GM18873 (cell line): ENCODE data around the gene PUSL1.

Experiments used
- ATAC-seq: cut with Tn5 transposase; IDR thresholded peaks from one replicate; pipeline ENCODE4 v1.9.1; 2021; ENCODE audit warnings: mild to moderate bottlenecking, moderate library complexity, moderate number of reproducible peaks; ENCODE audit not compliant: unreplicated experiment, low FRiP score

PUSL1 gene

GRCh38 chr1:1349256-1350012, 41.0 kb downstream of the PUSL1 start, which contains the start of gene DVL1:
Gene DVL1 (minus strand): TSS chr1:1349418. CDS start chr1:1349065, 353 bp downstream.
- ATAC-seq, result no peak

GRCh38 chr1:1351511-1352427, 43.4 kb downstream of the PUSL1 start:
- no peak for ATAC-seq

GRCh38 chr1:1352786-1353388, 44.5 kb downstream of the PUSL1 start:
- ATAC-seq, result no peak

- ATAC-seq, result no peak
Observed at GRCh38 chr1:1353389-1354151, 45.2 kb downstream of the PUSL1 start.

GRCh38 chr1:1354271-1355247, 46.2 kb downstream of the PUSL1 start:
- no peak for ATAC-seq

- ATAC-seq, result no peak
Observed at GRCh38 chr1:1355416-1355815, 47.0 kb downstream of the PUSL1 start.

- no peak for ATAC-seq
Observed at GRCh38 chr1:1356166-1356795, 47.9 kb downstream of the PUSL1 start.

GRCh38 chr1:1356796-1357401, 48.5 kb downstream of the PUSL1 start:
- no peak for ATAC-seq

- no peak for ATAC-seq
Observed at GRCh38 chr1:1357871-1358432, 49.6 kb downstream of the PUSL1 start.

GRCh38 chr1:1358433-1359271, 50.3 kb downstream of the PUSL1 start, which contains the start of gene MXRA8:
Gene MXRA8 (minus strand): TSS chr1:1358555. CDS start chr1:1358504, 51 bp downstream.
- no peak for ATAC-seq

- ATAC-seq, result no peak
Observed at GRCh38 chr1:1359308-1359663, 50.9 kb downstream of the PUSL1 start.

- no peak for ATAC-seq
Observed at GRCh38 chr1:1359664-1360468, 51.5 kb downstream of the PUSL1 start.

- ATAC-seq, result no peak
Observed at GRCh38 chr1:1360506-1361169, 52.2 kb downstream of the PUSL1 start.
